HEK293 (cell line): ENCODE measurements around the gene YIPF2.

ENCODE experiments used
- AEBP2 ChIP-seq: fragments of 450-650 bp; formaldehyde crosslinking; IDR thresholded peaks from 2 replicates; pipeline ENCODE4 v1.5.1; 2016; ENCODE audit warnings: missing biosample characterization, missing genetic modification characterization, borderline replicate concordance
- BCL11B ChIP-seq: fragments of 450-650 bp; formaldehyde crosslinking; IDR thresholded peaks from 2 replicates; pipeline ENCODE4 v1.5.1; 2016; ENCODE audit warnings: low read depth, missing biosample characterization, missing genetic modification characterization
- GLI2 ChIP-seq: fragments of 450-650 bp; formaldehyde crosslinking; IDR thresholded peaks from 2 replicates; pipeline ENCODE4; 2017; ENCODE audit warnings: missing biosample characterization, missing genetic modification characterization, low read depth, borderline replicate concordance
- MYNN ChIP-seq: fragments of 450-650 bp; formaldehyde crosslinking; IDR thresholded peaks from 2 replicates; pipeline ENCODE4 v1.5.1; 2016; ENCODE audit warnings: missing biosample characterization, missing genetic modification characterization, borderline replicate concordance
- SCRT1 ChIP-seq: fragments of 450-650 bp; formaldehyde crosslinking; IDR thresholded peaks from 2 replicates; pipeline ENCODE4 v1.5.1; 2016; ENCODE audit warnings: missing biosample characterization, missing genetic modification characterization, borderline replicate concordance
- SP2 ChIP-seq: fragments of 450-650 bp; formaldehyde crosslinking; IDR thresholded peaks from 2 replicates; pipeline ENCODE4 v1.5.1; 2016; ENCODE audit warnings: missing biosample characterization, missing genetic modification characterization
- TCF7L2 ChIP-seq: IDR thresholded peaks from 2 replicates; pipeline ENCODE4 v1.6.1; 2011; ENCODE audit warnings: low read depth, mild to moderate bottlenecking, inconsistent platforms, low read length, moderate library complexity, borderline replicate concordance
- YY1 ChIP-seq: fragments of 450-650 bp; formaldehyde crosslinking; IDR thresholded peaks from 2 replicates; pipeline ENCODE4 v1.5.1; 2018; ENCODE audit warnings: missing biosample characterization, missing genetic modification characterization
- ZBTB26 ChIP-seq: fragments of 450-650 bp; formaldehyde crosslinking; optimal IDR thresholded peaks from 2 replicates; pipeline ENCODE3; 2016; ENCODE audit warnings: missing biosample characterization, mild to moderate bottlenecking, missing genetic modification characterization
- ZEB2 ChIP-seq: fragments of 450-650 bp; formaldehyde crosslinking; IDR thresholded peaks from 2 replicates; pipeline ENCODE4 v1.5.1; 2016; ENCODE audit warnings: missing biosample characterization, missing genetic modification characterization
- ZFP69B ChIP-seq: fragments of 450-650 bp; formaldehyde crosslinking; IDR thresholded peaks from 2 replicates; pipeline ENCODE4 v1.5.1; 2016; ENCODE audit warnings: missing biosample characterization, missing genetic modification characterization
- ZNF184 ChIP-seq: fragments of 450-650 bp; IDR thresholded peaks from 2 replicates; pipeline ENCODE4 v1.5.1; 2018; ENCODE audit warnings: missing biosample characterization, mild to moderate bottlenecking, missing genetic modification characterization
- ZNF214 ChIP-seq: fragments of 450-650 bp; formaldehyde crosslinking; IDR thresholded peaks from 2 replicates; pipeline ENCODE4 v1.5.1; 2017; ENCODE audit warnings: missing biosample characterization, mild to moderate bottlenecking, missing genetic modification characterization, borderline replicate concordance
- ZNF239 ChIP-seq: fragments of 450-650 bp; formaldehyde crosslinking; IDR thresholded peaks from 2 replicates; pipeline ENCODE4 v1.5.1; 2016; ENCODE audit warnings: missing biosample characterization, missing genetic modification characterization
- ZNF341 ChIP-seq: fragments of 450-650 bp; formaldehyde crosslinking; IDR thresholded peaks from 2 replicates; pipeline ENCODE4; 2016; ENCODE audit warnings: low read depth, missing biosample characterization, missing genetic modification characterization
- ZNF558 ChIP-seq: fragments of 450-650 bp; formaldehyde crosslinking; IDR thresholded peaks from 2 replicates; pipeline ENCODE4 v1.5.1; 2016; ENCODE audit warnings: missing biosample characterization, missing genetic modification characterization
- ZNF580 ChIP-seq: fragments of 450-650 bp; formaldehyde crosslinking; IDR thresholded peaks from 2 replicates; pipeline ENCODE4 v1.5.1; 2016; ENCODE audit warnings: missing biosample characterization, missing genetic modification characterization
- ZNF596 ChIP-seq: fragments of 450-650 bp; IDR thresholded peaks from 2 replicates; pipeline ENCODE4 v1.5.0; 2018; ENCODE audit warnings: missing biosample characterization, mild to moderate bottlenecking, missing genetic modification characterization, moderate library complexity
- ZNF658 ChIP-seq: fragments of 450-650 bp; formaldehyde crosslinking; IDR thresholded peaks from 2 replicates; pipeline ENCODE4; 2016; ENCODE audit warnings: missing biosample characterization, missing genetic modification characterization
- ZNF692 ChIP-seq: fragments of 450-650 bp; formaldehyde crosslinking; IDR thresholded peaks from 2 replicates; pipeline ENCODE4 v1.5.1; 2016; ENCODE audit warnings: missing biosample characterization, missing genetic modification characterization
- ZNF747 ChIP-seq: fragments of 450-650 bp; formaldehyde crosslinking; IDR thresholded peaks from 2 replicates; pipeline ENCODE4 v1.5.1; 2016; ENCODE audit warnings: missing biosample characterization, missing genetic modification characterization
- ZNF776 ChIP-seq: fragments of 450-650 bp; formaldehyde crosslinking; IDR thresholded peaks from 2 replicates; pipeline ENCODE4 v1.5.0; 2017; ENCODE audit warnings: missing biosample characterization, missing genetic modification characterization, borderline replicate concordance
- TF ChIP-seq, protein P1 (sequence below): fragments of 450-650 bp; formaldehyde crosslinking; IDR thresholded peaks from 2 replicates; pipeline ENCODE4 v1.5.1; 2016; ENCODE audit warnings: missing biosample characterization, missing genetic modification characterization
- TF ChIP-seq, protein P2 (sequence below): fragments of 450-650 bp; IDR thresholded peaks from 2 replicates; pipeline ENCODE4 v1.5.1; 2018; ENCODE audit warnings: missing biosample characterization, missing genetic modification characterization
- TF ChIP-seq, protein P3 (sequence below): fragments of 450-650 bp; formaldehyde crosslinking; conservative IDR thresholded peaks from 2 replicates; pipeline ENCODE4 v1.5.1; 2016; ENCODE audit warnings: low read depth, missing biosample characterization, missing genetic modification characterization

YIPF2 gene

GRCh38 chr19:10960314-10961072 lies 32.1 kb upstream of the YIPF2 start, which contains the start of gene SMARCA4 (continued):
- no peak for TF ChIP-seq SCRT1 (tag by site-specific recombination)
- TF ChIP-seq YY1 (tag by site-specific recombination): peak; percentile 47; the same call in 1 of the 2 replicates
- no peak for TF ChIP-seq ZNF239 (tag by site-specific recombination)
- peak; percentile 74 for TF ChIP-seq ZFP69B (tag by site-specific recombination)
- TF ChIP-seq, protein P1, sequence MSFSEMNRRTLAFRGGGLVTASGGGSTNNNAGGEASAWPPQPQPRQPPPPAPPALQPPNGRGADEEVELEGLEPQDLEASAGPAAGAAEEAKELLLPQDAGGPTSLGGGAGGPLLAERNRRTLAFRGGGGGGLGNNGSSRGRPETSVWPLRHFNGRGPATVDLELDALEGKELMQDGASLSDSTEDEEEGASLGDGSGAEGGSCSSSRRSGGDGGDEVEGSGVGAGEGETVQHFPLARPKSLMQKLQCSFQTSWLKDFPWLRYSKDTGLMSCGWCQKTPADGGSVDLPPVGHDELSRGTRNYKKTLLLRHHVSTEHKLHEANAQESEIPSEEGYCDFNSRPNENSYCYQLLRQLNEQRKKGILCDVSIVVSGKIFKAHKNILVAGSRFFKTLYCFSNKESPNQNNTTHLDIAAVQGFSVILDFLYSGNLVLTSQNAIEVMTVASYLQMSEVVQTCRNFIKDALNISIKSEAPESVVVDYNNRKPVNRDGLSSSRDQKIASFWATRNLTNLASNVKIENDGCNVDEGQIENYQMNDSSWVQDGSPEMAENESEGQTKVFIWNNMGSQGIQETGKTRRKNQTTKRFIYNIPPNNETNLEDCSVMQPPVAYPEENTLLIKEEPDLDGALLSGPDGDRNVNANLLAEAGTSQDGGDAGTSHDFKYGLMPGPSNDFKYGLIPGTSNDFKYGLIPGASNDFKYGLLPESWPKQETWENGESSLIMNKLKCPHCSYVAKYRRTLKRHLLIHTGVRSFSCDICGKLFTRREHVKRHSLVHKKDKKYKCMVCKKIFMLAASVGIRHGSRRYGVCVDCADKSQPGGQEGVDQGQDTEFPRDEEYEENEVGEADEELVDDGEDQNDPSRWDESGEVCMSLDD: peak; percentile 57; the same call in 1 of the 2 replicates
- TF ChIP-seq, protein P2, sequence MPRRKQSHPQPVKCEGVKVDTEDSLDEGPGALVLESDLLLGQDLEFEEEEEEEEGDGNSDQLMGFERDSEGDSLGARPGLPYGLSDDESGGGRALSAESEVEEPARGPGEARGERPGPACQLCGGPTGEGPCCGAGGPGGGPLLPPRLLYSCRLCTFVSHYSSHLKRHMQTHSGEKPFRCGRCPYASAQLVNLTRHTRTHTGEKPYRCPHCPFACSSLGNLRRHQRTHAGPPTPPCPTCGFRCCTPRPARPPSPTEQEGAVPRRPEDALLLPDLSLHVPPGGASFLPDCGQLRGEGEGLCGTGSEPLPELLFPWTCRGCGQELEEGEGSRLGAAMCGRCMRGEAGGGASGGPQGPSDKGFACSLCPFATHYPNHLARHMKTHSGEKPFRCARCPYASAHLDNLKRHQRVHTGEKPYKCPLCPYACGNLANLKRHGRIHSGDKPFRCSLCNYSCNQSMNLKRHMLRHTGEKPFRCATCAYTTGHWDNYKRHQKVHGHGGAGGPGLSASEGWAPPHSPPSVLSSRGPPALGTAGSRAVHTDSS (tag by site-specific recombination): 0 out of 2 replicates have a peak, but pooled peaks have one; percentile 14
- TF ChIP-seq ZNF184: no peak
- TF ChIP-seq ZNF658 (tag by site-specific recombination): no peak
- peak; percentile 73 for TF ChIP-seq ZEB2 (tag by site-specific recombination)
- peak; percentile 76 for TF ChIP-seq ZBTB26 (tag by site-specific recombination)
- no peak for TF ChIP-seq ZNF558 (tag by site-specific recombination)
- no peak for TF ChIP-seq ZNF747 (tag by site-specific recombination)
- TF ChIP-seq BCL11B: no peak
- no peak for TF ChIP-seq AEBP2 (tag by site-specific recombination)
- TF ChIP-seq ZNF580 (tag by site-specific recombination): peak; percentile 50; the same call in 1 of the 2 replicates
- TF ChIP-seq ZNF214 (tag by site-specific recombination): no peak
- TF ChIP-seq, protein P3, sequence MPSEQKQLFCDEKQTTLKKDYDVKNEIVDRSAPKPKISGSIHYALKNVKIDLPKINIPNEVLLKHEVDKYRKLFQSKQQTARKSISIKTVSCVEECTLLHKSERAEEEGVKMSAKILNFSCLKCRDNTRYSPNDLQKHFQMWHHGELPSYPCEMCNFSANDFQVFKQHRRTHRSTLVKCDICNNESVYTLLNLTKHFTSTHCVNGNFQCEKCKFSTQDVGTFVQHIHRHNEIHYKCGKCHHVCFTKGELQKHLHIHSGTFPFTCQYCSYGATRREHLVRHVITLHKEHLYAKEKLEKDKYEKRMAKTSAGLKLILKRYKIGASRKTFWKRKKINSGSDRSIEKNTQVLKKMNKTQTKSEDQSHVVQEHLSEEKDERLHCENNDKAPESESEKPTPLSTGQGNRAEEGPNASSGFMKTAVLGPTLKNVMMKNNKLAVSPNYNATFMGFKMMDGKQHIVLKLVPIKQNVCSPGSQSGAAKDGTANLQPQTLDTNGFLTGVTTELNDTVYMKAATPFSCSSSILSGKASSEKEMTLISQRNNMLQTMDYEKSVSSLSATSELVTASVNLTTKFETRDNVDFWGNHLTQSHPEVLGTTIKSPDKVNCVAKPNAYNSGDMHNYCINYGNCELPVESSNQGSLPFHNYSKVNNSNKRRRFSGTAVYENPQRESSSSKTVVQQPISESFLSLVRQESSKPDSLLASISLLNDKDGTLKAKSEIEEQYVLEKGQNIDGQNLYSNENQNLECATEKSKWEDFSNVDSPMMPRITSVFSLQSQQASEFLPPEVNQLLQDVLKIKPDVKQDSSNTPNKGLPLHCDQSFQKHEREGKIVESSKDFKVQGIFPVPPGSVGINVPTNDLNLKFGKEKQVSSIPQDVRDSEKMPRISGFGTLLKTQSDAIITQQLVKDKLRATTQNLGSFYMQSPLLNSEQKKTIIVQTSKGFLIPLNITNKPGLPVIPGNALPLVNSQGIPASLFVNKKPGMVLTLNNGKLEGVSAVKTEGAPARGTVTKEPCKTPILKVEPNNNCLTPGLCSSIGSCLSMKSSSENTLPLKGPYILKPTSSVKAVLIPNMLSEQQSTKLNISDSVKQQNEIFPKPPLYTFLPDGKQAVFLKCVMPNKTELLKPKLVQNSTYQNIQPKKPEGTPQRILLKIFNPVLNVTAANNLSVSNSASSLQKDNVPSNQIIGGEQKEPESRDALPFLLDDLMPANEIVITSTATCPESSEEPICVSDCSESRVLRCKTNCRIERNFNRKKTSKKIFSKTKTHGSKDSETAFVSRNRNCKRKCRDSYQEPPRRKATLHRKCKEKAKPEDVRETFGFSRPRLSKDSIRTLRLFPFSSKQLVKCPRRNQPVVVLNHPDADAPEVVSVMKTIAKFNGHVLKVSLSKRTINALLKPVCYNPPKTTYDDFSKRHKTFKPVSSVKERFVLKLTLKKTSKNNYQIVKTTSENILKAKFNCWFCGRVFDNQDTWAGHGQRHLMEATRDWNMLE: peak; percentile 38; the same call in 1 of the 2 replicates
- no peak for TF ChIP-seq ZNF776 (tag by site-specific recombination)
- TF ChIP-seq MYNN (tag by site-specific recombination): no peak
- peak; percentile 90 for TF ChIP-seq ZNF692
- TF ChIP-seq GLI2 (tag by site-specific recombination): no peak
- peak; percentile 27 for TF ChIP-seq SP2 (tag by site-specific recombination)
- TF ChIP-seq TCF7L2: peak; percentile 41; the same call in 1 of the 2 replicates
- no peak for TF ChIP-seq ZNF596 (tag by site-specific recombination)
- TF ChIP-seq ZNF341 (tag by site-specific recombination): no peak
